GM19035 (cell line): ENCODE results near the gene PDCD1.

Experiments used
- ATAC-seq: cut with Tn5 transposase; IDR thresholded peaks from one replicate; pipeline ENCODE4 v1.9.1; 2021; ENCODE audit not compliant: unreplicated experiment

The PDCD1 gene

GRCh38 chr2:241895712-241896641 is 37.3 kb upstream of the PDCD1 start:
- no peak for ATAC-seq

GRCh38 chr2:241895427-241895711 is 36.7 kb upstream of the PDCD1 start:
- ATAC-seq, result no peak

GRCh38 chr2:241894681-241895426 is 36.2 kb upstream of the PDCD1 start:
- ATAC-seq, result no peak

GRCh38 chr2:241894056-241894641 is 35.5 kb upstream of the PDCD1 start:
- no peak for ATAC-seq

GRCh38 chr2:241893265-241893664 is 34.6 kb upstream of the PDCD1 start:
- ATAC-seq, result no peak

GRCh38 chr2:241892299-241893137 is 33.8 kb upstream of the PDCD1 start:
- no peak for ATAC-seq

- no peak for ATAC-seq
Observed at GRCh38 chr2:241891988-241892298, 33.2 kb upstream of the PDCD1 start.

GRCh38 chr2:241891315-241891987 is 32.8 kb upstream of the PDCD1 start:
- ATAC-seq, result no peak

GRCh38 chr2:241890524-241891235 is 32.0 kb upstream of the PDCD1 start:
- no peak for ATAC-seq

- ATAC-seq, result no peak
Observed at GRCh38 chr2:241888641-241889040, 29.9 kb upstream of the PDCD1 start.

GRCh38 chr2:241887806-241888522 is 29.3 kb upstream of the PDCD1 start:
- no peak for ATAC-seq

GRCh38 chr2:241886840-241887447 is 28.2 kb upstream of the PDCD1 start:
- ATAC-seq, result no peak

- ATAC-seq, result no peak
Observed at GRCh38 chr2:241885946-241886643, 27.4 kb upstream of the PDCD1 start.

GRCh38 chr2:241885291-241885945 is 26.7 kb upstream of the PDCD1 start:
- no peak for ATAC-seq

- no peak for ATAC-seq
Observed at GRCh38 chr2:241884951-241885290, 26.2 kb upstream of the PDCD1 start.

GRCh38 chr2:241882091-241882625 is 23.5 kb upstream of the PDCD1 start:
- peak; percentile 54 for ATAC-seq

- no peak for ATAC-seq
Observed at GRCh38 chr2:241880311-241881073, 21.8 kb upstream of the PDCD1 start.
